ENCODE data around the gene NDFIP2. TPM values are rescaled to one million over a fixed set of nuclear protein-coding genes. Genes with fewer than 3 reads are reported as not detected.

NDFIP2 gene
- total and polyA plus RNA-seq, 10 donors: 2.1 to 27.3 (median 14.0) TPM

GRCh38 chr13:79533781-79534400, 52.9 kb downstream of the NDFIP2 start:
- no peaks in the 10 kb centered on the region for H3K4me1 ChIP-seq
- 84 to 94% (median 88%) methylated on average over 6 of the region's 6 CpGs for WGBS, 5 donors
- H3K27ac ChIP-seq: no peak overlapping the region
- no peaks in the 10 kb centered on the region for H3K36me3 ChIP-seq
- intact Hi-C loops (cut with DNase I; ENCODE audit: low total_unique reads): no loop called here
- no peak overlapping the region for H3K4me3 ChIP-seq
- no peaks in the 10 kb centered on the region for H3K9me3 ChIP-seq
- TF ChIP-seq POLR2AphosphoS5 (IDR thresholded peaks at IDR 0.05) (no peak), CTCF (IDR thresholded peaks at IDR 0.05 in 8 of 11, conservative IDR thresholded peaks at IDR 0.05 in 3 of 11) (no peak), POLR2A (IDR thresholded peaks at IDR 0.05) (no peak)
- H3K27me3 ChIP-seq (replicated peaks in 1 of 7): no peaks in the 10 kb centered on the region
- DNase-seq: no peak

GRCh38 chr13:79534596-79534995, 53.6 kb downstream of the NDFIP2 start:
- Histone ChIP-seq H3K4me3 (no peak overlapping the region), H3K36me3 (no peaks in the 10 kb centered on the region), H3K9me3 (no peaks in the 10 kb centered on the region), H3K27ac (no peak overlapping the region), H3K27me3 (replicated peaks in 1 of 7) (no peaks in the 10 kb centered on the region), H3K4me1 (no peaks in the 10 kb centered on the region)
- 82 to 92% (median 87%) methylated on average over 4 of the region's 4 CpGs for WGBS, 5 donors
- TF ChIP-seq POLR2AphosphoS5 (IDR thresholded peaks at IDR 0.05) (no peak), POLR2A (IDR thresholded peaks at IDR 0.05) (no peak), CTCF (IDR thresholded peaks at IDR 0.05 in 8 of 11, conservative IDR thresholded peaks at IDR 0.05 in 3 of 11) (no peak)
- DNase-seq: no peak
- intact Hi-C loops (cut with DNase I; ENCODE audit: low total_unique reads): no loop called here

GRCh38 chr13:79538757-79539156, 57.8 kb downstream of the NDFIP2 start:
- DNase-seq: no peak
- Histone ChIP-seq H3K4me3 (no peak overlapping the region), H3K27me3 (replicated peaks in 1 of 7) (no peaks in the 10 kb centered on the region), H3K36me3 (no peaks in the 10 kb centered on the region), H3K9me3 (no peaks in the 10 kb centered on the region), H3K4me1 (peaks cover 0 to 3% (median 0%) of the 10 kb centered on the region in 6 donors), H3K27ac (no peak overlapping the region)
- 92 to 99% (median 96%) methylated on average over 5 of the region's 5 CpGs for WGBS, 5 donors
- no peak for TF ChIP-seq CTCF (IDR thresholded peaks at IDR 0.05 in 8 of 11, conservative IDR thresholded peaks at IDR 0.05 in 3 of 11)
- no peak for TF ChIP-seq POLR2AphosphoS5 (IDR thresholded peaks at IDR 0.05)
- TF ChIP-seq POLR2A (IDR thresholded peaks at IDR 0.05): no peak
- intact Hi-C loops (cut with DNase I; ENCODE audit: low total_unique reads): no loop called here

- Histone ChIP-seq H3K36me3 (no peaks in the 10 kb centered on the region), H3K4me1 (peaks cover 0 to 3% (median 0%) of the 10 kb centered on the region in 6 donors), H3K27ac (no peak overlapping the region), H3K9me3 (no peaks in the 10 kb centered on the region), H3K27me3 (replicated peaks in 1 of 7) (no peaks in the 10 kb centered on the region), H3K4me3 (no peak overlapping the region)
- no peak for TF ChIP-seq CTCF (IDR thresholded peaks at IDR 0.05 in 8 of 11, conservative IDR thresholded peaks at IDR 0.05 in 3 of 11)
- no peak for TF ChIP-seq POLR2AphosphoS5 (IDR thresholded peaks at IDR 0.05)
- no peak for TF ChIP-seq POLR2A (IDR thresholded peaks at IDR 0.05)
- intact Hi-C loops (cut with DNase I; ENCODE audit: low total_unique reads): loop anchor here (5.0 kb wide), 1 partner anchor 113 kb away; no protein-coding TSS in a partner anchor
- no peak for DNase-seq
- 86 to 93% (median 90%) methylated on average over 4 of the region's 4 CpGs for WGBS, 5 donors
Measured at GRCh38 chr13:79540504-79540903, 59.5 kb downstream of the NDFIP2 start.

Data from spleen (tissue), 11 donors.